Head of caudate nucleus (tissue), 42 donors: Measurements from ENCODE around the gene CLOCK.
A peak's percentile ranks its signal among the peaks of the same experiment; 100 is the strongest.

Experiments
- DNase-seq, 42 donors: peaks; one replicate each; pipeline versions ENCODE4 v3.0.0 to v3.0.0-alpha.2; 2020 to 2021; ENCODE audit warnings: mixed read lengths in 7 of 42
- intact Hi-C: fragments of 100-400 bp; cut with DNase I; formaldehyde crosslinking; loops from one replicate; pipeline ENCODE4 v1.15.0; 2022

CLOCK gene

DNA sequence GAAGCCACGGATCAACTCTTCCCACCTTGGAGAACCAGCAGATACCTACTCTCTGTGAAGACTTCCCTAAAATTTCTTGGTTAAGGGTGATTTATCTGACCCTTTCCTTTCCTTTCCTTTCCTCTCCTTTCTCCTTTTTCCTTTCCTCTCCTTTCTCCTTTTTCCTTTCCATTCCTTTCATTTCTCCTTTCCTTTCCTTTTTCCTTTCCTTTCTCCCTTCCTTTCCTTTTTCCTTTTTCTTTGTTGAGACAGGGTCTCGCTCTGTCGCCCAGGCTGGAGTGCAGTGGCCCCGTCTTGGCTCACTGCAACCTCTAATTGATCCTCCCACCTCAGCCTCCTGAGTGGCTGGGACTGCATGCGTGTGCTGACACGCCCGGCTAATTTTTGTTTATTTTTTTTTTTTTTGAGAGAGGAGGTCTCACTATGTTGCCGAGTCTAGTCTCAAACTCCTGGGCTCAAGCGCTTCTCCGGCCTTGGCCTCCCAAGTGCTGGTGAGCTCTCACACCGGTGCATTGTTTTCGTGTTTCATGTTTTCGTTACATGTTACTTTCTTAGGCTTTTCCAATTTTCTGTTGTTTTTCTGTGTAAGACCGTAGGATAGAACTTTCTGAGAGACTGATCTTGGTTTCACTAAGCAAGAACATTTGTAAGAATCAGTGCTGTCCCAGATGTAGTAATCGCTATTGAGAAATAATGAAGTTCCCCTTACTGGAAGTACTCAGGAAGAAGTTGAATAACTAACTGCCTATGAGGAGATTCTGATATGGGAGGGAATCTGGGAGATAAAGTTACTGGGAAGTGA lies 149.0 kb downstream of the CLOCK start:
- DNase-seq, result no peak
- intact Hi-C loops, result loop anchor here (2.0 to 10.0 kb wide), 3 partner anchors 35 to 147 kb away; partner anchors contain the start of genes CLOCK and SRD5A3

DNA sequence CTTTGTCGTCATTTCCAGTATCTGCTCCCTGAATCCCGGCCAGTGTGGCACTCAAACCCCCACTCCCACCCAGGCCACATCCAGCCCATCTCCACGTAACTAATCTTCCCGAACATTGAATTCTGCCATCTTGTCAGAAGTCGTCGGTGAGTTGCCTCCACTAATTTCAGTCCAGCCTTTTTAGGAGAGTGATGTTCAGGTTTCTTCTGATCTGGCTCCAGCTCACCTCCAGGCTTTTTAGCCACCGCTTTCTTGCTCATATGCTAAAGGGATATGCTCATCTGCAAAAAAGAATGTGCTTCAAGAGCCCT lies 149.6 kb downstream of the CLOCK start:
- peak in 7 of 42 donors; percentile 7 to 62 (median 42) for DNase-seq
- intact Hi-C loops, result loop anchor here (2.0 to 10.0 kb wide), 3 partner anchors 35 to 148 kb away; partner anchors contain the start of genes CLOCK and SRD5A3

DNA sequence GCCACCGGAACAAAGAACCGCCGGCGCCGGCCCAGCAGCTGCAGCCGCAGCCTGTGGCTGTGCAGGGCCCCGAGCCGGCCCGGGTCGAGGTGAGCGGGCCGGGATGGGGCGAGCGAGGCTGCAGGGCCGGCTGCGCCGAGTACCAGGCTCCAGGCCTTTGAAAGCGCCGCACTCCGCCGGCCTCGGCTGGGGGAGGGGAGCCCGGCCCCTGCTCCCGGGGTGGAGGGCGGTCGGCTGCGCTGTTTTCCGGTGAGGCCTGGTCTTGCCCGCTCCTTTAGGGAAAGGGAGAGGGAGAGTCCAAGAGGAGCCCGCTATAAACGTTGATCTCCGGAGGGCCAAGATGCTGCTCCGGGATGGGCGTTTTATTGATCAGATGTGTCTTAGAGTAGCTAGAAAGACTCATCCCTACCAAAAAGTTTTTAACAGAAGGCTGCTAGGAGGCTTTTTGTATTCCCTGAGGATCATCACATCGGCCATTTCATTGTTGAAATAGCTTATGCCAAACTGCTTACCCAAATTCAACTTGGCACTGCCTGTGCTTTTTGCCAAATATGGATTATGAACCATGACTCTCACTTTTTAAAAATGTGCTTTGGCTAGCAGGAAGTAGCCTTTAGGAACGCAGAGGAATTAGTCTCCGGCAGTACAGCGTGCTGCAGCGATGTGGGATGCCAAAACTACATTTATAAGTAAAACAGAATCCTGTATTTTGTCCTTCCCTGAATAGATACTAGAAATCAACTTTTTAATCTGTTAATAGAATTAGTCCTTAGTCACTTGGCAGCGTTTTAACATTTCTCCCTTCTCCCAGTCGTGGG lies 150.2 kb downstream of the CLOCK start:
- intact Hi-C loops, result loop anchor here (2.0 to 10.0 kb wide), 3 partner anchors 34 to 148 kb away; partner anchors contain the start of genes CLOCK and SRD5A3

DNA sequence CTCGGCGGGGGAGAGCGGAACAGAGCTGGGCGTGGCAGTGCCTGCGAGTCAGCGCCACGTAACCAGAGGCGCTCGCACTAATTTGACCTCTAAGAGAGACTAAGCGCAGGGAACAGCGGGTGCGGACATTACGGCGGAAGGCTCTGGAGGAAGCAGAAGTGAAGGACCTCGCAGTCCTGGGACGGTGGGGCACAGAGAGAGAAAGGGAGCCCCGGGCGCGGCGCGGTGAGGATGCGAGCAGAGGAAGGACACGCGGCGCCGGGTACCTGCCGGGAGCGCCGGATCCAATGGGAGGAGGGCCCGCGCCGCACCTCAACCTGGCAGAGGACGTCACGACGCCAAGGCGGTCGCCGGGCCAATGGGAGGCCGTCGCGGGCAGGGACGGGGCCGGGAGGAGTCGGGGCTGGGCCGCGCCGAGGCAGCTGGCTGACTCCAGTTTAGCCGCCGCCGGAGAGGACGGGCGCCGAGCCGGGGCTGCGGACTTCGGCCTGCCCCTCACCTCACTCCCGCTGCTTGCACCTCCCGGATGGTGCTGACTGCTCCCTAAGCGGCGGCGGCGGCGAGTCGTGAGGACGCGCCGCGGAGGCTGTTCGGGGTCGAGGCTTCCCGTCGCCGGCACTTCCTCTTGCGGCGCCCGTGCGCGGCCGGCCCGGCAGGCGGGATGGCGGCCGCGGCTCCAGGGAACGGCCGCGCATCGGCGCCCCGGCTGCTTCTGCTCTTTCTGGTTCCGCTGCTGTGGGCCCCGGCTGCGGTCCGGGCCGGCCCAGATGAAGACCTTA lies 151.0 kb downstream of the CLOCK start, which contains the start of gene TMEM165:
Gene TMEM165 (plus strand): TSS at position 429 of the 779 bp plus-strand sequence. CDS start 233 bp downstream, at position 662.
- peak; percentile 80 to 97 (median 94) for DNase-seq
- intact Hi-C loops, result loop anchor here (2.0 to 10.0 kb wide), 3 partner anchors 33 to 149 kb away; partner anchors contain the start of genes CLOCK and SRD5A3

More for the DNA sequence above, 150.2 kb downstream of the CLOCK start:
- DNase-seq, result peak in 35 of 42 donors; percentile 26 to 77 (median 50)

DNA sequence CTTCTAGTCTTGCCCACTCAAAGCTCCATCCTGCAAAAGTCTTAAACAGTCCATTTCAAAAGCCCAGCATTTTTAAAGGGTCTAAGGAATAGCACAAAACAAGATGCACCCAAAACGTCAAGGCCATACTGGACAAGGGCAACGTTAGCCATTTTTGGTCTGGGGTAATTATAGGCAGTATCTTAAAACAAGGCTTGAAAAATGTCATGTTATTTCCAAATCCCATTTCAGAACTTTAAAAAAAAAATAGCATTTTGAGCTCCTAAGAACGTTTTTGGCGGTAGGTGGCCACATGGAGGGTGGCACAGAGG lies 151.5 kb downstream of the CLOCK start:
- intact Hi-C loops, result loop anchor here (5.0 to 10.0 kb wide), 2 partner anchors 33 to 150 kb away; partner anchors contain the start of gene CLOCK

DNA sequence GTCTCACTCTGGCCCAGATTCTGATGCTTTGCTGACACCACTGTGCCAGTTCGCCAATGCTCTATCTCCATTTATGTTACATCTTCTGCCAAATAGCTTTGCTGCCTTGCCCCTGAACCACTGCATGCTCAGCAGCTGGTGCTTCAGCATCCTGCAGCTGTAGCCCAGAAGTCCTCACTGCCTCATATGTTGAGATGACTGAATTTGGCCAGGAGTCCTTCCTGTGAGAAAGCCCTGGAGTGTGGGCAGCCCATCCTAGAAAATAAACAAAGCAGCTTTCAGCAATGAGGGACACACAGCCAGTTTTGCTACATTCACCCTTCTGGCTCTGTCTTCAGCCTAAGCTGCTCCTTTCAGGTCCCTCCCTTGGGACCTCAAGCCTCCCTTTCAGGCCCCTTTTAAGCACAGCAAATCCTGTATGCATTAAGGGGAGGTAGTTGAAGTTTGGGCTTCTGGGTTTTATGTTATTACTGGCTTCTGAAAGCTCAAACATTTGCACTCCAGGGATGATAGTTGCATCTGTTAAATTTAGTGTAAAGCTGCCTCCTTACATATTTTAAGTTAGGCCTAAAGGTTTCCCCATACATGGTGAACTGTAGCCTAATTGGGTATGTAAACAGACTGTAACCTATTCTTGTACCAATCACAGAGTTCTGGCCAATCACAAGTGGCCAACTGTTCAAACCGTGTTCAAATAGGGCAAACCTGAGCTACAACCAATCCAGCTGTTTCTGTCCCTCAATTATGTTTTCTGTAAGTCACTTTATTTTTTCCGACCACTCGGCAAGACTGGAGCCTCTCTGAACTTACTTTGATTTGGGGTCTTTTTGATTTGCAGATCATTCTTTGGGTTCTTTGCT lies 153.0 kb downstream of the CLOCK start:
- intact Hi-C loops, result loop anchor here (10.0 kb wide), 1 partner anchor 151 kb away; the partner anchor contains the start of gene CLOCK
- DNase-seq, result peak in 39 of 42 donors; percentile 6 to 82 (median 55)

More for the DNA sequence above, 151.5 kb downstream of the CLOCK start:
- no peak for DNase-seq

DNA sequence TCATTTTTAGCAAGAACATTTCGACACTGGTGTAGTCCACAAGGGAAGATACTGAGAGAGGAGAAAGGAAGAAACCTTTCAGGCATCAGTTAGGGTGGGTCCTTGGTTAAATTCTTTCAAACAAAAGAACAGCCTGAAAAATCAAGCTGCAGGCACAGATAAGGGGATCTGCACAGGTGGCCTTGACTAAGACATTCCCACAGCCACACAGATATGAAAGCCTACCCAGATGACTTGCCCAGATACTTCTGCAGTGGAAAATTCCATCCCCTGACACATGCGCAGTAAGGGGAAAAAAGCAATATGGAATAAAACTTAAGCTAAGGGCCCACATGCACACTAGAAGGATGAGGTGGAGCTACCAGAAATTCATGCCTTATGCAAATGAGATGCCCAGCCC lies 159.9 kb downstream of the CLOCK start:
- no peak for DNase-seq
- intact Hi-C loops, result no loop called here

DNA sequence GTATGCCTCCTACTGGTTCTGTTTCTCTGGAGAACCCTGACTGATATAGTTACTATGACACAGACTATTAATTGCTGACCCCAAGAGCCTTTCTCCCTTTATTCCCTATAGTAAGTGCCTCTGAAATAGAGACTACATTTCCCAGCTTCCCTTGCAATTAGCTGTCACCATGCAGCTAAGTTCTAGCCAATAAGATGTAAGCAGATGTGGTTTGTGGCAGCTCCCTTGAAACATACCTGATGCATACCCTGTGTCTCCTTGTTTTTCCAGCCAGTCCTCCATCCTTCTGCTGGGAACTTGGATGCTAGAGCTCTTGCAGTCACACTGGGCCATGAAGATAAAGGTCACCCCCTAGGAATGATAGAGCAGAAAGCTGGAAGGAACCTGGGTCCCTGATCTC lies 160.6 kb downstream of the CLOCK start:
- intact Hi-C loops, result no loop called here
- peak in 1 of 42 donors; percentile 24 for DNase-seq

DNA sequence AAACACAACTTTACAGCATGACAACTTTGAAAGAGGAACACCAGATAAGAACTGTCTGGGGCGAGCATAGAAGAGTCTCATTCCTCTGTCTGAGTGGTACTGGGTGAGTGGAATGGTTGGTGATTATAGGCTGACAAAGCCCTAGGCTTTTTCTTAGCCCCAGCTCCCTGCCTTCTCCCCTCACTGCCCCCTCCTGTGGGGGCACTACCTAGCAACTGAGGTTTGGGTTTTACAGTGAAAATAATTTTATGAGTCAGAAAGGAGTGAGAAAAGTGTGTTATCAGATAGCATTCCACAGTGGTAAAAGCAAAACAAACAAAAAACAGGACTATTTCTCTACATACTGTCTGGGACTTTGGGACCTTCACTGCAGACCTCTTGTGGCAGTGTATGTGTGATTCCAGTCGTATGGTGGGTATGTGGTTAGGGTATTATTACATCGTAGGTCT lies 161.5 kb downstream of the CLOCK start:
- intact Hi-C loops, result no loop called here
- peak in 1 of 42 donors; percentile 4 for DNase-seq

DNA sequence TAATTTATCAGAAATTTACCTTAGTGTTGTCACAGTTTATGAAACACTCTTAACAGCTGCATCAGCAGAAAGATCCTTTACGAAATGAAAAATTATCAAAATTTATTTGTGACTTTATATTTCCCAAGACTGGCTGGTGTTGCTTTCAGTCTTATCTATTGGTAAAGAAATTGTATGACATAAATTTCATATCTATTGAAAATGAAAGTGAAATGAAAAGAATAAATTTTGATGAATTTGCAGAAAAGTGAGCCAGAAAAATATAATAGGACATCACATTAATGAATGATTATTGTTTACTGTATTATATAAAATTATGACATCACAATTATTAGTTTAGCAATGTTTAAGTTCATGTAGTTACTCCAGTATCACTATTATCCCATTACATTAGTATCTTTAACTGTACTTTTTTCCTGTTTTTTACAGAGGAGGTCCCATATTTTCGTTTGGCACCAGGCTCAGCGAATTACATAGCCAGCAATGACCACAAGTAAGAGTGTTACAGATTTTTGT lies 164.2 kb downstream of the CLOCK start:
- intact Hi-C loops, result no loop called here
- DNase-seq, result no peak

DNA sequence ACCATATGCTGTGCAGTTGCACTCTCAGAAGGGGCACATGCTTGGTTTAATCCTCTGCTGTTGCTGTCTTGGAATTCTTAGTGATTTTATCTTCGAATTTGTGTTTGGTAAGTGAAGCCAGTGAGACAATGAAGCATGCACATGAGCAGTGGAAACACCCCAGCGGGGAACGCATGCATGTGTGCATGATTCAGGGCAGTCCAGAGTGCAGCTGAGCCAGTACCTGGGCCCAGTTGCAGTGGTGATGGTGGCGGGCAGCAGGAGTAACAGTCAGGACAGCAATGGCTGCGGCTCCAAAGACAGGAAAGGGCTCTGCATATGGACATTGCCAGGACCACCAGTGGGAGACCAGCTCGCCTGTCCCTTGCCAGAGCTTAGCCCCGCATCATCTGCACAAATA lies 165.2 kb downstream of the CLOCK start:
- intact Hi-C loops, result no loop called here
- peak in 1 of 42 donors; percentile 59 for DNase-seq

DNA sequence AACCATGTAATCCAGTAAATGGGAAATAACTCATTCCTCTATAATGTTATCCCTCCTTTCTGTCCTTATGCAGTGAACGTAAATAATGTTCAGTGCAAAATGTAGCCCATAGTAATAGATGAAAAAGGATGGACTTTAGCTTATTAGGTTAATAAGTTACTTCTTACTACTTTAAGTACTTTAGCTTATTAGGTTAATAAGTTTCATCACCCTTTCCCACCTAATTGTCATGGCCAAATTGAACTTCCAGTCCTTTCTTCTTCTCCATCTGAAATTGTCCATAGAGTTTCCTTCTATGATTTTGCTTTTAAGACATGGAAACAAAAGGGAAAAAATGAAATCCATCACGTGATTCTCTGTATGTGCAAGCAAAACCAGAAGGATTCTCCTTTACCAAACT lies 166.1 kb downstream of the CLOCK start:
- no peak for DNase-seq
- intact Hi-C loops, result no loop called here

DNA sequence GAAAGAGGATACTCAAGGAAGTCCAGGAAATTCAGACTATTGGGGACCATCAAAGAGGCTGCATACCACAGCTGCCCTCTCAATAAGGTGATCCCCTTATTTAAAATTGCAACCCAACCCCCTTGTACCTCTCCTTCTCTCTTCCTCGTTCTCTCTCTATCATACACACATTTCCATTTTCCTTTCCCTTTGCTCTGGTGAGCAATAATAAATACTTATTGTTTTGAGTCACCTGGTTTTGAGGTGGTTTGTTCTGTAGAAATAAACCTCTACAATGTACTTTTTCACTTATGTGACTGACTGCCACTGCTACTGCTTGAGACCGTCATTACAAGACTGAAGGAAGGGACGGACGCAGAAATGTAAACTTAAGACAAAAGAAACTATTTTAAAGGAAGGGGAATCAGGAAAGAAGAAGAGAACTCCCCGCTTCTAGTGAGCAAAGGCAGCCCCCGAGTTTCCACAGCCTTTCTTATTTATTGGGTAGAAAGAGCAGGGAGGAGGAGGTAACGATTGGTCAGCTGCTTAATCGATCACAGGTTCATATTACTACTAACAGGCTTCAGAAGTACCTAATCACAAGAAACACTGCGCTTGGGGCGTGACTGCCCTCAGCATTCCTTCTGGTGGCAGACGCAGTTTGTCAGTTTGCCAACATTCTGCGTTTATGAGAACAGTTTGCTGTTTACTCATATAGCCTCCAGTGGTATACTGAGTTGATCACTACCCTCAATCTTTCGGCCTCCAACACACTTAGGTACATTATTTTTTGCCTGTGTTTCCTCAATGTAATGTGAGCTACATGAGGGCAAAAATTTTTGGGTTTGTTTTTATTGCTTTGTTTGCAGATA lies 167.9 kb downstream of the CLOCK start:
- intact Hi-C loops, result no loop called here
- peak in 1 of 42 donors; percentile 5 for DNase-seq
